WTC11 (cell line): Measurements from ENCODE around the gene PXDC1. TPM values are rescaled to one million over a fixed set of nuclear protein-coding genes. Genes with fewer than 3 reads are reported as not detected.

Experiments
- ATAC-seq: fragments of 200-7000 bp; cut with Tn5 transposase; 2 replicates; pipeline ENCODE4 v1.10.0; 2021; ENCODE audit warnings: mild to moderate bottlenecking, moderate library complexity
- CTCF ChIA-PET: fragments of 300-600 bp; sonication (Branson Sonifier 250); formaldehyde crosslinking; loops from one replicate; lab custom pipeline; 2021; ENCODE audit warnings: antibody characterized with exemption; lab: Charles Lee
- POLR2A ChIA-PET: fragments of 350-600 bp; sonication (Branson Sonifier 250); formaldehyde crosslinking; loops from one replicate; lab custom pipeline; 2021; ENCODE audit warnings: antibody characterized with exemption; lab: Charles Lee
- DNase-seq: peaks from one replicate; pipeline ENCODE4 v3.0.0; 2021; ENCODE audit warnings: low spot score
- H3K27ac Mint-ChIP-seq: 2 replicates; pipeline ENCODE4 v1.8.0; 2021; ENCODE audit warnings: mixed read lengths
- H3K27me3 Mint-ChIP-seq: 2 replicates; pipeline ENCODE4 v1.8.0; 2021; ENCODE audit warnings: low read depth, mild to moderate bottlenecking, moderate library complexity, mixed read lengths
- H3K36me3 Mint-ChIP-seq: 2 replicates; pipeline ENCODE4 v1.8.0; 2021; ENCODE audit warnings: mixed read lengths
- H3K4me1 Mint-ChIP-seq: 2 replicates; pipeline ENCODE4 v1.8.0; 2022; ENCODE audit warnings: mixed read lengths
- H3K4me3 Mint-ChIP-seq: 2 replicates; pipeline ENCODE4 v1.8.0; 2021; ENCODE audit warnings: mild to moderate bottlenecking, moderate library complexity, mixed read lengths
- H3K9me3 Mint-ChIP-seq: 2 replicates; pipeline ENCODE4 v1.8.0; 2021; ENCODE audit warnings: mixed read lengths
- CBFB ChIP-seq: sonication (generic); formaldehyde crosslinking; IDR thresholded peaks from 2 replicates; pipeline ENCODE4 v1.8.1; 2022; ENCODE audit warnings: mild to moderate bottlenecking, low read depth, missing genetic modification reagents
- E2F5 ChIP-seq: sonication (generic); formaldehyde crosslinking; IDR thresholded peaks from 2 replicates; pipeline ENCODE4 v1.8.1; 2022; ENCODE audit warnings: mild to moderate bottlenecking, moderate library complexity, missing genetic modification reagents
- ELF4 ChIP-seq: sonication (generic); formaldehyde crosslinking; IDR thresholded peaks from 2 replicates; pipeline ENCODE4 v1.8.1; 2022; ENCODE audit warnings: low read depth, mild to moderate bottlenecking, moderate library complexity, missing genetic modification reagents
- FOXP1 ChIP-seq: sonication (generic); formaldehyde crosslinking; IDR thresholded peaks from 2 replicates; pipeline ENCODE4 v1.8.0; 2022; ENCODE audit warnings: missing genetic modification reagents, mild to moderate bottlenecking, moderate library complexity, borderline replicate concordance
- MYBL2 ChIP-seq: sonication (generic); formaldehyde crosslinking; IDR thresholded peaks from 2 replicates; pipeline ENCODE4 v1.8.1; 2023; ENCODE audit warnings: mild to moderate bottlenecking, moderate library complexity, missing genetic modification reagents
- NFATC4 ChIP-seq: fragments of 250-450 bp; sonication (Bioruptor Pico); IDR thresholded peaks from 2 replicates; pipeline ENCODE4 v1.9.0; 2021; ENCODE audit warnings: mild to moderate bottlenecking
- ZBTB21 ChIP-seq: sonication (generic); formaldehyde crosslinking; IDR thresholded peaks from 2 replicates; pipeline ENCODE4 v1.8.1; 2023; ENCODE audit warnings: mild to moderate bottlenecking, missing genetic modification reagents, borderline replicate concordance
- ZNF121 ChIP-seq: sonication (generic); formaldehyde crosslinking; IDR thresholded peaks from 2 replicates; pipeline ENCODE4 v1.8.0; 2023; ENCODE audit warnings: missing genetic modification reagents
- ZNF416 ChIP-seq: fragments of 250-450 bp; sonication (Bioruptor Pico); IDR thresholded peaks from 2 replicates; pipeline ENCODE4 v1.9.0; 2021; ENCODE audit warnings: mild to moderate bottlenecking, inconsistent platforms
- ZNF532 ChIP-seq: fragments of 250-450 bp; sonication (Bioruptor Pico); IDR thresholded peaks from 2 replicates; pipeline ENCODE4 v1.9.0; 2021; ENCODE audit warnings: mild to moderate bottlenecking, borderline replicate concordance
- ZSCAN18 ChIP-seq: fragments of 250-450 bp; sonication (Bioruptor Pico); IDR thresholded peaks from 2 replicates; pipeline ENCODE4 v2.1.2; 2022; ENCODE audit warnings: mild to moderate bottlenecking, moderate library complexity
- total RNA-seq: library from RNA; stranded (reverse); gene quantifications from 3 replicates; pipeline ENCODE4 v1.2.3, GENCODE V29; 2021
- TF ChIP-seq, protein P1 (sequence below): sonication (generic); formaldehyde crosslinking; IDR thresholded peaks from 2 replicates; pipeline ENCODE4 v1.8.1; 2022; ENCODE audit warnings: low read depth, missing genetic modification reagents, borderline replicate concordance

PXDC1 gene
- total RNA-seq, 1 experiment from 2014 or later = 3.3 TPM

DNA sequence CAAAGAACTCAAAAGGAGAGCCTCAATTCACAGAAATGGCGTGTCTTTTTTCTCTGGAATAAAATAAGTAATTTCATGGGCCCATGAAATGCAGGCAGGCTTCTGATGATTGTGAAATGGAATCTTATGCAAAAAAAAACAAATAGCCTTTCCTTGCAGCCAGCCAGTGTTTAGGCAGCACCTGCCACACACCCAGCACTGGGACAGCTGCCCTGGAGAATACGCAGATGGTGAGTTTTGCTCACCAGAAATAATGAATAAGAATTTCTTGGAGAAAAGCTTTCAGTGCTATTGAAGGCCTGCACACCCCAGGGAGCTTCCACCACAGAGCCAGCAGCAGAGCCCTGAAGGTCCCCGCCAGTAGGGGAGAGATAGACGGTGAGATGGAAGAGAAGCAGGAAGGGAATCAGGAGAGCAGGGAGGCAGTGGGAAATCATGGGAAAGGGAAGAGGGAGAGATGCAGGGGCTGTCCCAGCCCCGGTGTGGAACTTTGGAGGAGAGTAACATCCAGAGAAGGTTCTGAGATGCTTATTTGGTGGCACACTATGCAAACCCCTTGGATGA is 54.9 kb downstream of the PXDC1 start:
- peaks cover 22% of the 10 kb centered on the region for H3K36me3 Mint-ChIP-seq
- H3K4me1 Mint-ChIP-seq = no peaks in the 10 kb centered on the region
- no peak for DNase-seq
- no peak overlapping the region for H3K4me3 Mint-ChIP-seq
- no peak for TF ChIP-seq MYBL2 (CRISPR knock-in tag)
- no peak for TF ChIP-seq NFATC4 (CRISPR knock-in tag)
- TF ChIP-seq ZSCAN18 (CRISPR knock-in tag) = no peak
- TF ChIP-seq ZBTB21 (CRISPR knock-in tag) = no peak
- no peak for TF ChIP-seq E2F5 (CRISPR knock-in tag)
- no peak for TF ChIP-seq ZNF416 (CRISPR knock-in tag)
- no peak for TF ChIP-seq FOXP1
- no peak for TF ChIP-seq ZNF532 (CRISPR knock-in tag)
- TF ChIP-seq, protein P1, sequence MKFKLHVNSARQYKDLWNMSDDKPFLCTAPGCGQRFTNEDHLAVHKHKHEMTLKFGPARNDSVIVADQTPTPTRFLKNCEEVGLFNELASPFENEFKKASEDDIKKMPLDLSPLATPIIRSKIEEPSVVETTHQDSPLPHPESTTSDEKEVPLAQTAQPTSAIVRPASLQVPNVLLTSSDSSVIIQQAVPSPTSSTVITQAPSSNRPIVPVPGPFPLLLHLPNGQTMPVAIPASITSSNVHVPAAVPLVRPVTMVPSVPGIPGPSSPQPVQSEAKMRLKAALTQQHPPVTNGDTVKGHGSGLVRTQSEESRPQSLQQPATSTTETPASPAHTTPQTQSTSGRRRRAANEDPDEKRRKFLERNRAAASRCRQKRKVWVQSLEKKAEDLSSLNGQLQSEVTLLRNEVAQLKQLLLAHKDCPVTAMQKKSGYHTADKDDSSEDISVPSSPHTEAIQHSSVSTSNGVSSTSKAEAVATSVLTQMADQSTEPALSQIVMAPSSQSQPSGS (CRISPR knock-in tag) = no peak
- no peak for TF ChIP-seq CBFB
- ChIA-PET POLR2A (no interaction called here), CTCF (interaction anchor here (1.3 kb wide), 1 partner anchor 282 kb away, joined by 3 read pairs; no protein-coding TSS in a partner anchor)
- H3K27ac Mint-ChIP-seq = no peak overlapping the region
- H3K27me3 Mint-ChIP-seq = peaks cover 9% of the 10 kb centered on the region
- peaks cover 27% of the 10 kb centered on the region for H3K9me3 Mint-ChIP-seq
- ATAC-seq = no peak

DNA sequence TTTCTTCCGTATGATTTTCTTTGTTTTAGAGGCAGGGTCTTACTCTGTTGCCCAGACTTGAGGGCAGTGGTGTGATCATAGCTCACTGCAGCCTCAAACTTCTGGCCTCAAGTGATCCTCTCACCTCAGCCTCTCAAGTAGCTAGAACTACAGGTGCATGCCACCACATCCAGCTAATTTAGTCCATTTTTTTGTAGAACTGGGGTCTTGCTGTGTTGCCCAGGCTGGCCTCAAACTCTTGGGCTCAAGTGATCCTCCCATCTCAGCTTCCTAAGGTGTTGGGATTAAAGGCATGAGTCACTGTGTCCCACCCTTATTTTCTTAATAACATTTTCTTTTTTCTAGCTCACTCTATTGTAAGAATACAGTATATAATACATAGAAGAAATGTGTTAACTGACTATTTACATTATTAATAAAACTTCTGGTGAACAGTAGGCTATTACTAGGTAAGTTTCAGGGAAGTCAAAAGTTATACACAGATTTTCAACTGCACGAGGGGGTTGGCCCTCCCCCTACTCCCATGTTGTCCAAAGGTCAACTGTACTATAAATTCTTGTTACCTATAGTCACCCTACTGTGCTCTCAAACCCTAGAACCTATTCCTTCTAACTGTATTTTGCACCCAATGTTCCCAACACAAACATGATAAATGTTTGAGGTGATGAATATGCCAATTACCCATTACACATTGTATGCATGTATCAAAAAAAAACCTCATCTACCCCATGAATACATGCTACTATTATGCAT is 56.3 kb downstream of the PXDC1 start:
- DNase-seq = no peak
- Mint-ChIP-seq H3K4me3 (no peak overlapping the region), H3K27me3 (peaks cover 9% of the 10 kb centered on the region), H3K4me1 (no peaks in the 10 kb centered on the region), H3K36me3 (peaks cover 22% of the 10 kb centered on the region), H3K9me3 (peaks cover 27% of the 10 kb centered on the region), H3K27ac (no peak overlapping the region)
- TF ChIP-seq ELF4 = no peak
- no peak for TF ChIP-seq E2F5 (CRISPR knock-in tag)
- TF ChIP-seq ZNF121 = peak; percentile 68; the same call in 1 of the 2 replicates
- no peak for TF ChIP-seq ZSCAN18 (CRISPR knock-in tag)
- POLR2A ChIA-PET = no interaction called here
- no peak for ATAC-seq
- CTCF ChIA-PET = no interaction called here
